ENCODE measurements around the gene ERVK3-1.

GRCh38 chr19:58279042-58279924 lies 25.9 kb upstream of the ERVK3-1 start:
- TF ChIP-seq CTCF (IDR thresholded peaks at IDR 0.05), result no peak
- TF ChIP-seq POLR2AphosphoS5 (IDR thresholded peaks at IDR 0.05), result no peak

Measured in prostate gland (tissue), 2 donors.